Measurements from ENCODE around the gene CHAD.
"Not testable (repeated sequence)": the region's sequence is repeated elsewhere in the genome, so short reads cannot be mapped to it uniquely, and the experiment has no call there.

Gene CHAD

GRCh38 chr17:50424246-50424995, 44.3 kb downstream of the CHAD start:
- no peak overlapping the region for H3K4me3 ChIP-seq (ENCODE audit: low read length in 2 of 2)
- H3K27me3 ChIP-seq (ENCODE audit: control insufficient read depth in 2 of 2, insufficient read depth in 2 of 2, low read length in 2 of 2), result no peaks in the 10 kb centered on the region
- H3K27ac ChIP-seq (ENCODE audit: low read depth in 2 of 2, low read length in 2 of 2), result peak overlapping the region in 1 of 2 donors; percentile 16
- no peaks in the 10 kb centered on the region for H3K9me3 ChIP-seq (ENCODE audit: control insufficient read depth in 2 of 2, low read length in 2 of 2)
- H3K9ac ChIP-seq (ENCODE audit: low read depth in 1 of 2, low read length in 2 of 2), result no peak overlapping the region
- no peaks in the 10 kb centered on the region for H3K36me3 ChIP-seq (ENCODE audit: control insufficient read depth in 2 of 2, insufficient read depth in 2 of 2, low read length in 2 of 2)
- H3K4me1 ChIP-seq (ENCODE audit: control insufficient read depth in 2 of 2, insufficient read depth in 2 of 2, low read length in 2 of 2), result peaks cover 30 to 38% of the 10 kb centered on the region in 2 donors

- no peak overlapping the region for H3K4me3 ChIP-seq (ENCODE audit: low read length in 2 of 2)
- no peaks in the 10 kb centered on the region for H3K9me3 ChIP-seq (ENCODE audit: control insufficient read depth in 2 of 2, low read length in 2 of 2)
- H3K4me1 ChIP-seq (ENCODE audit: control insufficient read depth in 2 of 2, insufficient read depth in 2 of 2, low read length in 2 of 2), result peaks cover 30 to 32% of the 10 kb centered on the region in 2 donors
- H3K36me3 ChIP-seq (ENCODE audit: control insufficient read depth in 2 of 2, insufficient read depth in 2 of 2, low read length in 2 of 2), result no peaks in the 10 kb centered on the region
- H3K27ac ChIP-seq (ENCODE audit: low read depth in 2 of 2, low read length in 2 of 2), result peak overlapping the region in 1 of 2 donors; percentile 16
- H3K27me3 ChIP-seq (ENCODE audit: control insufficient read depth in 2 of 2, insufficient read depth in 2 of 2, low read length in 2 of 2), result no peaks in the 10 kb centered on the region
- H3K9ac ChIP-seq (ENCODE audit: low read depth in 1 of 2, low read length in 2 of 2), result no peak overlapping the region
These were observed 45.0 kb downstream of the CHAD start for GRCh38 chr17:50423553-50424159.

- Histone ChIP-seq H3K4me3 (ENCODE audit: low read length in 2 of 2) (no peak overlapping the region), H3K27ac (ENCODE audit: low read depth in 2 of 2, low read length in 2 of 2) (no peak overlapping the region), H3K27me3 (ENCODE audit: control insufficient read depth in 2 of 2, insufficient read depth in 2 of 2, low read length in 2 of 2) (no peaks in the 10 kb centered on the region), H3K9ac (ENCODE audit: low read depth in 1 of 2, low read length in 2 of 2) (no peak overlapping the region), H3K36me3 (ENCODE audit: control insufficient read depth in 2 of 2, insufficient read depth in 2 of 2, low read length in 2 of 2) (no peaks in the 10 kb centered on the region), H3K9me3 (ENCODE audit: control insufficient read depth in 2 of 2, low read length in 2 of 2) (no peaks in the 10 kb centered on the region), H3K4me1 (ENCODE audit: control insufficient read depth in 2 of 2, insufficient read depth in 2 of 2, low read length in 2 of 2) (peaks cover 25 to 28% of the 10 kb centered on the region in 2 donors)
These were observed 45.9 kb downstream of the CHAD start for GRCh38 chr17:50422738-50423137.

- peaks cover 15% of the 10 kb centered on the region in 2 donors for H3K4me1 ChIP-seq (ENCODE audit: control insufficient read depth in 2 of 2, insufficient read depth in 2 of 2, low read length in 2 of 2)
- H3K27ac ChIP-seq (ENCODE audit: low read depth in 2 of 2, low read length in 2 of 2), result peak overlapping the region; percentile 58 to 65
- peak overlapping the region in 1 of 2 donors; percentile 59 for H3K4me3 ChIP-seq (ENCODE audit: low read length in 2 of 2)
- H3K27me3 ChIP-seq (ENCODE audit: control insufficient read depth in 2 of 2, insufficient read depth in 2 of 2, low read length in 2 of 2), result no peaks in the 10 kb centered on the region
- H3K36me3 ChIP-seq (ENCODE audit: control insufficient read depth in 2 of 2, insufficient read depth in 2 of 2, low read length in 2 of 2), result no peaks in the 10 kb centered on the region
- H3K9me3 ChIP-seq (ENCODE audit: control insufficient read depth in 2 of 2, low read length in 2 of 2), result no peaks in the 10 kb centered on the region
- H3K9ac ChIP-seq (ENCODE audit: low read depth in 1 of 2, low read length in 2 of 2), result peak overlapping the region in 1 of 2 donors; percentile 3
These were observed 47.2 kb downstream of the CHAD start for GRCh38 chr17:50421308-50422051.

GRCh38 chr17:50420419-50421112, 48.1 kb downstream of the CHAD start:
- H3K27me3 ChIP-seq (ENCODE audit: control insufficient read depth in 2 of 2, insufficient read depth in 2 of 2, low read length in 2 of 2), result no peaks in the 10 kb centered on the region
- H3K4me1 ChIP-seq (ENCODE audit: control insufficient read depth in 2 of 2, insufficient read depth in 2 of 2, low read length in 2 of 2), result peaks cover 12 to 13% of the 10 kb centered on the region in 2 donors
- H3K9me3 ChIP-seq (ENCODE audit: control insufficient read depth in 2 of 2, low read length in 2 of 2), result no peaks in the 10 kb centered on the region
- no peak overlapping the region for H3K9ac ChIP-seq (ENCODE audit: low read depth in 1 of 2, low read length in 2 of 2)
- peak overlapping the region; percentile 13 to 53 for H3K27ac ChIP-seq (ENCODE audit: low read depth in 2 of 2, low read length in 2 of 2)
- no peaks in the 10 kb centered on the region for H3K36me3 ChIP-seq (ENCODE audit: control insufficient read depth in 2 of 2, insufficient read depth in 2 of 2, low read length in 2 of 2)
- H3K4me3 ChIP-seq (ENCODE audit: low read length in 2 of 2), result peak overlapping the region in 1 of 2 donors; percentile 59

GRCh38 chr17:50419577-50419976, 49.1 kb downstream of the CHAD start:
- not testable (repeated sequence) for H3K9me3 ChIP-seq (ENCODE audit: control insufficient read depth in 2 of 2, low read length in 2 of 2); H3K9ac ChIP-seq (ENCODE audit: low read depth in 1 of 2, low read length in 2 of 2); H3K27me3 ChIP-seq (ENCODE audit: control insufficient read depth in 2 of 2, insufficient read depth in 2 of 2, low read length in 2 of 2); H3K36me3 ChIP-seq (ENCODE audit: control insufficient read depth in 2 of 2, insufficient read depth in 2 of 2, low read length in 2 of 2); H3K4me3 ChIP-seq (ENCODE audit: low read length in 2 of 2); H3K27ac ChIP-seq (ENCODE audit: low read depth in 2 of 2, low read length in 2 of 2); H3K4me1 ChIP-seq (ENCODE audit: control insufficient read depth in 2 of 2, insufficient read depth in 2 of 2, low read length in 2 of 2)

GRCh38 chr17:50414808-50415207, 53.9 kb downstream of the CHAD start:
- H3K9ac ChIP-seq (ENCODE audit: low read depth in 1 of 2, low read length in 2 of 2), result no peak overlapping the region

More at GRCh38 chr17:50414808-50415207, 53.9 kb downstream of the CHAD start:
- Histone ChIP-seq H3K27ac (ENCODE audit: low read depth in 2 of 2, low read length in 2 of 2) (no peak overlapping the region), H3K4me1 (ENCODE audit: control insufficient read depth in 2 of 2, insufficient read depth in 2 of 2, low read length in 2 of 2) (peaks cover 0 to 7% of the 10 kb centered on the region in 2 donors), H3K36me3 (ENCODE audit: control insufficient read depth in 2 of 2, insufficient read depth in 2 of 2, low read length in 2 of 2) (no peaks in the 10 kb centered on the region), H3K4me3 (ENCODE audit: low read length in 2 of 2) (no peak overlapping the region), H3K27me3 (ENCODE audit: control insufficient read depth in 2 of 2, insufficient read depth in 2 of 2, low read length in 2 of 2) (no peaks in the 10 kb centered on the region), H3K9me3 (ENCODE audit: control insufficient read depth in 2 of 2, low read length in 2 of 2) (no peaks in the 10 kb centered on the region)

All from mucosa of rectum (tissue), 2 donors.